SU-DHL-6 (cell line): ENCODE measurements around the gene HDAC6.
"Not testable (repeated sequence)": the region's sequence is repeated elsewhere in the genome, so short reads cannot be mapped to it uniquely, and the experiment has no call there.

Experiments used
- H2AFZ ChIP-seq: fragments of 200-600 bp; sonication (generic); 2 replicates; pipeline ENCODE4 v1.6.1; 2014; ENCODE audit warnings: low read depth, mild to moderate bottlenecking, moderate library complexity, mixed read lengths, antibody characterized with exemption, low read length; ENCODE audit not compliant: severe bottlenecking
- H3F3A ChIP-seq: fragments of 200-600 bp; shearing (Covaris generic); 2 replicates; pipeline ENCODE4 v1.6.0; 2016; ENCODE audit warnings: antibody characterized with exemption, mild to moderate bottlenecking; ENCODE audit not compliant: insufficient read depth
- H3K27ac ChIP-seq: fragments of 200-600 bp; sonication (generic); 2 replicates; pipeline ENCODE4 v1.5.1; 2016; ENCODE audit warnings: low read depth, mild to moderate bottlenecking, low read length, moderate library complexity, mixed read lengths
- H3K27me3 ChIP-seq: fragments of 200-600 bp; sonication (generic), shearing (Covaris generic); 2 replicates; pipeline ENCODE4 v1.6.0; 2014; ENCODE audit warnings: mild to moderate bottlenecking, low read length
- H3K36me3 ChIP-seq: fragments of 200-600 bp; sonication (generic); 2 replicates; pipeline ENCODE4 v1.6.1; 2014; ENCODE audit warnings: mild to moderate bottlenecking, low read length, mixed read lengths
- H3K4me2 ChIP-seq: fragments of 300-600, 200-600 bp; shearing (Covaris generic), sonication (generic); 2 replicates; pipeline ENCODE4 v1.6.0; 2014; ENCODE audit warnings: low read length, low read depth, mild to moderate bottlenecking; ENCODE audit not compliant: poor library complexity, severe bottlenecking
- H3K4me3 ChIP-seq: fragments of 200-600 bp; sonication (generic); 2 replicates; pipeline ENCODE4 v1.5.1; 2014; ENCODE audit warnings: antibody characterized with exemption, low read length, mild to moderate bottlenecking, mixed read lengths; ENCODE audit not compliant: insufficient read depth, poor library complexity, severe bottlenecking
- H3K79me2 ChIP-seq: fragments of 200-600 bp; sonication (generic); 2 replicates; pipeline ENCODE4 v1.6.1; 2014; ENCODE audit warnings: mild to moderate bottlenecking, low read length, moderate library complexity; ENCODE audit not compliant: insufficient read depth
- H3K9ac ChIP-seq: fragments of 200-600 bp; sonication (generic); 2 replicates; pipeline ENCODE4 v1.7.0; 2014; ENCODE audit warnings: mild to moderate bottlenecking, low read length
- H3K9me2 ChIP-seq: fragments of 200-600 bp; sonication (generic); replicated peaks from 2 replicates; pipeline ENCODE4 v1.6.1; 2014; ENCODE audit warnings: low read length; ENCODE audit not compliant: insufficient read depth
- H3K9me3 ChIP-seq: fragments of 200-600 bp; sonication (generic); 2 replicates; pipeline ENCODE4 v1.6.1; 2014; ENCODE audit warnings: low read length, mixed read lengths; ENCODE audit not compliant: insufficient read depth
- H4K20me1 ChIP-seq: fragments of 200-600 bp; sonication (generic); 2 replicates; pipeline ENCODE4 v1.6.1; 2014; ENCODE audit warnings: low read depth, mild to moderate bottlenecking, antibody characterized with exemption, low read length, moderate library complexity, mixed read lengths
- CTCF ChIP-seq: fragments of 200-600 bp; sonication (generic); IDR thresholded peaks from one replicate; pipeline ENCODE4 v1.5.1; 2017; ENCODE audit warnings: antibody characterized with exemption, mild to moderate bottlenecking, low read length, moderate library complexity; ENCODE audit not compliant: insufficient read depth, poor library complexity, severe bottlenecking
- EZH2phosphoT487 ChIP-seq: fragments of 200-600 bp; sonication (generic), shearing (Covaris generic); conservative IDR thresholded peaks from 2 replicates; pipeline ENCODE4 v1.6.1; 2018; ENCODE audit warnings: mild to moderate bottlenecking, antibody characterized with exemption, low read length, moderate library complexity, mixed read lengths

Gene HDAC6

GRCh38 chrX:48854898-48855297, 53.0 kb downstream of the HDAC6 start:
- no peaks in the 10 kb centered on the region for H3K79me2 ChIP-seq
- H3K4me2 ChIP-seq = no peak overlapping the region

GRCh38 chrX:48864210-48864609, 62.3 kb downstream of the HDAC6 start:
- TF ChIP-seq EZH2phosphoT487 (no peak), CTCF (no peak)
- no peaks in the 10 kb centered on the region for H3F3A ChIP-seq
- no peaks in the 10 kb centered on the region for H3K9me3 ChIP-seq
- H3K9me2 ChIP-seq = no peaks in the 10 kb centered on the region
- no peaks in the 10 kb centered on the region for H3K36me3 ChIP-seq
- no peak overlapping the region for H3K27ac ChIP-seq
- no peaks in the 10 kb centered on the region for H3K27me3 ChIP-seq
- no peak overlapping the region for H3K4me2 ChIP-seq
- H3K4me3 ChIP-seq = no peak overlapping the region
- no peak overlapping the region for H2AFZ ChIP-seq
- H3K79me2 ChIP-seq = no peaks in the 10 kb centered on the region
- H4K20me1 ChIP-seq = no peaks in the 10 kb centered on the region
- H3K9ac ChIP-seq = no peak overlapping the region

More at GRCh38 chrX:48854898-48855297, 53.0 kb downstream of the HDAC6 start:
- Histone ChIP-seq H3K27ac (no peak overlapping the region), H3F3A (no peaks in the 10 kb centered on the region), H3K9me2 (no peaks in the 10 kb centered on the region), H3K9ac (no peak overlapping the region), H3K27me3 (no peaks in the 10 kb centered on the region), H3K36me3 (no peaks in the 10 kb centered on the region), H3K9me3 (no peaks in the 10 kb centered on the region), H3K4me3 (no peak overlapping the region), H4K20me1 (no peaks in the 10 kb centered on the region), H2AFZ (no peak overlapping the region)
- TF ChIP-seq CTCF = no peak
- TF ChIP-seq EZH2phosphoT487 = no peak

GRCh38 chrX:48872017-48872416, 70.2 kb downstream of the HDAC6 start:
- H3K9ac ChIP-seq, H3K27me3 ChIP-seq, H2AFZ ChIP-seq, H3K9me3 ChIP-seq, H3K4me3 ChIP-seq, H3K4me2 ChIP-seq, H4K20me1 ChIP-seq, H3K79me2 ChIP-seq, H3F3A ChIP-seq, H3K27ac ChIP-seq, H3K9me2 ChIP-seq, H3K36me3 ChIP-seq: not testable (repeated sequence)
